Astrocyte (in vitro differentiated cells and primary cell): ENCODE data around the gene PRKCE. TPM values are rescaled to one million over a fixed set of nuclear protein-coding genes. Genes with fewer than 3 reads are reported as not detected.

Experiments
- DNase-seq: peaks from one replicate; pipeline ENCODE4 v3.0.0-alpha.2; 2010; ENCODE audit warnings: low read depth
- FAIRE-seq: peaks from 2 replicates; lab custom pipeline; 2011; peaks lifted over from hg19 to GRCh38; lab: Jason Lieb, UNC
- H2AFZ ChIP-seq: 2 replicates; pipeline ENCODE4 v1.6.0; 2012; ENCODE audit warnings: low read depth, low read length, inconsistent platforms
- H3K27ac ChIP-seq: 2 replicates; pipeline ENCODE4 v1.5.1; 2011; ENCODE audit warnings: low read depth, low read length, inconsistent platforms
- H3K27me3 ChIP-seq: 2 replicates; pipeline ENCODE4 v1.6.0; 2011; ENCODE audit warnings: low read length, inconsistent platforms; ENCODE audit not compliant: insufficient read depth
- H3K36me3 ChIP-seq: 2 replicates; pipeline ENCODE4 v1.5.1; 2011; ENCODE audit warnings: low read length, inconsistent platforms; ENCODE audit not compliant: insufficient read depth
- H3K4me1 ChIP-seq: 2 replicates; pipeline ENCODE4 v1.5.1; 2011; ENCODE audit warnings: low read length, inconsistent platforms; ENCODE audit not compliant: insufficient read depth
- H3K4me2 ChIP-seq: 2 replicates; pipeline ENCODE4 v1.6.0; 2012; ENCODE audit warnings: low read length, inconsistent platforms
- H3K4me3 ChIP-seq: 2 replicates; pipeline ENCODE4 v1.5.1; 2011; ENCODE audit warnings: low read depth, mild to moderate bottlenecking, low read length, inconsistent platforms; ENCODE audit not compliant: insufficient read depth
- H3K79me2 ChIP-seq: 2 replicates; pipeline ENCODE4 v1.6.0; 2012; ENCODE audit warnings: mild to moderate bottlenecking, low read length, inconsistent platforms; ENCODE audit not compliant: insufficient read depth
- H3K9ac ChIP-seq: 2 replicates; pipeline ENCODE4 v1.6.0; 2012; ENCODE audit warnings: mild to moderate bottlenecking, low read length, inconsistent platforms
- H3K9me3 ChIP-seq: 2 replicates; pipeline ENCODE4 v1.5.1; 2012; ENCODE audit warnings: low read depth, mild to moderate bottlenecking, low read length, inconsistent platforms; ENCODE audit not compliant: insufficient read depth
- H4K20me1 ChIP-seq: 2 replicates; pipeline ENCODE4 v1.6.0; 2012; ENCODE audit warnings: low read length, inconsistent platforms; ENCODE audit not compliant: insufficient read depth
- H3K27ac Mint-ChIP-seq: one replicate; pipeline ENCODE4 v1.8.0; 2021; ENCODE audit warnings: mild to moderate bottlenecking, mixed read lengths; ENCODE audit not compliant: unreplicated experiment
- H3K27me3 Mint-ChIP-seq: one replicate; pipeline ENCODE4 v1.8.0; 2021; ENCODE audit warnings: low read depth, mixed read lengths; ENCODE audit not compliant: unreplicated experiment
- H3K36me3 Mint-ChIP-seq: one replicate; pipeline ENCODE4 v1.8.0; 2021; ENCODE audit warnings: low read depth, mixed read lengths; ENCODE audit not compliant: unreplicated experiment
- H3K4me1 Mint-ChIP-seq: one replicate; pipeline ENCODE4 v1.8.0; 2021; ENCODE audit warnings: low read depth, mixed read lengths; ENCODE audit not compliant: unreplicated experiment
- H3K4me3 Mint-ChIP-seq: one replicate; pipeline ENCODE4 v1.8.0; 2021; ENCODE audit warnings: mild to moderate bottlenecking, moderate library complexity, mixed read lengths; ENCODE audit not compliant: unreplicated experiment
- H3K9me3 Mint-ChIP-seq: one replicate; pipeline ENCODE4 v1.8.0; 2021; ENCODE audit warnings: mild to moderate bottlenecking, mixed read lengths; ENCODE audit not compliant: unreplicated experiment
- CTCF ChIP-seq: IDR thresholded peaks from 2 replicates; pipeline ENCODE4 v1.5.1; 2011; ENCODE audit warnings: low read depth, mild to moderate bottlenecking, inconsistent platforms, low read length, moderate library complexity; ENCODE audit not compliant: insufficient read depth
- EZH2 ChIP-seq: IDR thresholded peaks from 2 replicates; pipeline ENCODE4 v1.6.1; 2012; ENCODE audit warnings: mild to moderate bottlenecking, low read length, inconsistent platforms; ENCODE audit not compliant: insufficient read depth
- total RNA-seq: library from RNA; stranded (reverse); gene quantifications from 2 replicates; pipeline ENCODE4 v1.2.1, GENCODE V29; 2021

The PRKCE gene
- total RNA-seq, 1 donor from 2014 or later, result 12.8 TPM

DNA sequence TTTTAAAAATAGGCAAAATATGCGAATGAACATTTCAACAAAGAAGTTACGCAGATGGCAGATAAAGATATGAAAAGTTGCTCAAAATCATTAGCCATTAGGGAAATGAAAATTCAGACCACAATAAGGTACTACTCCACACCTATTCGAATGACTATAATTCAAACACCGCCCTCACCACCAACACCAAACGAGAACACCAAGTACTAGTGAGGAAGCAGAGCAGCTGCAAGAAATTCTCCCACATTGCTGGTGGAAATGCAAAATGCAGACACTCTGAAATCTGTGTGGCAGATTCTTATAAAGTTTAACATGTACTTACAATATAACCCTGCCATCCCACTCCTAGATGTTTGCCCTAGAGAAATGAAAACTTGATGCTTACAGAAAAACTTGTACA lies 17.3 kb upstream of the PRKCE start:
- Mint-ChIP-seq H3K4me1 (peaks cover 7% of the 10 kb centered on the region), H3K36me3 (no peaks in the 10 kb centered on the region), H3K27ac (no peak overlapping the region), H3K4me3 (no peak overlapping the region), H3K27me3 (peaks cover 49% of the 10 kb centered on the region), H3K9me3 (no peaks in the 10 kb centered on the region)
- no peaks in the 10 kb centered on the region for H4K20me1 ChIP-seq
- FAIRE-seq, result no peak
- H3K36me3 ChIP-seq, result no peaks in the 10 kb centered on the region
- no peaks in the 10 kb centered on the region for H3K9me3 ChIP-seq
- H3K79me2 ChIP-seq, result no peaks in the 10 kb centered on the region
- TF ChIP-seq EZH2 (no peak), CTCF (no peak)
- peaks cover 6% of the 10 kb centered on the region for H3K4me1 ChIP-seq
- H3K4me3 ChIP-seq, result no peak overlapping the region
- no peak overlapping the region for H2AFZ ChIP-seq
- H3K27ac ChIP-seq, result no peak overlapping the region
- H3K9ac ChIP-seq, result no peak overlapping the region
- peaks cover 41% of the 10 kb centered on the region for H3K27me3 ChIP-seq
- no peak for DNase-seq
- no peak overlapping the region for H3K4me2 ChIP-seq

- no peak overlapping the region for H3K27ac Mint-ChIP-seq
- Histone ChIP-seq H4K20me1 (no peaks in the 10 kb centered on the region), H3K4me3 (no peak overlapping the region), H3K9me3 (no peaks in the 10 kb centered on the region), H3K36me3 (no peaks in the 10 kb centered on the region), H3K27ac (no peak overlapping the region), H2AFZ (no peak overlapping the region), H3K79me2 (no peaks in the 10 kb centered on the region), H3K4me1 (peaks cover 6% of the 10 kb centered on the region), H3K27me3 (peaks cover 49% of the 10 kb centered on the region), H3K9ac (no peak overlapping the region), H3K4me2 (no peak overlapping the region)
- H3K4me3 Mint-ChIP-seq, result no peak overlapping the region
- peaks cover 3% of the 10 kb centered on the region for H3K36me3 Mint-ChIP-seq
- peaks cover 2% of the 10 kb centered on the region for H3K9me3 Mint-ChIP-seq
- TF ChIP-seq CTCF (no peak), EZH2 (no peak)
- FAIRE-seq (no peak), DNase-seq (no peak)
- peaks cover 7% of the 10 kb centered on the region for H3K4me1 Mint-ChIP-seq
- peaks cover 52% of the 10 kb centered on the region for H3K27me3 Mint-ChIP-seq
These were observed 15.5 kb upstream of the PRKCE start for GRCh38 chr2:45636008-45636407.

DNA sequence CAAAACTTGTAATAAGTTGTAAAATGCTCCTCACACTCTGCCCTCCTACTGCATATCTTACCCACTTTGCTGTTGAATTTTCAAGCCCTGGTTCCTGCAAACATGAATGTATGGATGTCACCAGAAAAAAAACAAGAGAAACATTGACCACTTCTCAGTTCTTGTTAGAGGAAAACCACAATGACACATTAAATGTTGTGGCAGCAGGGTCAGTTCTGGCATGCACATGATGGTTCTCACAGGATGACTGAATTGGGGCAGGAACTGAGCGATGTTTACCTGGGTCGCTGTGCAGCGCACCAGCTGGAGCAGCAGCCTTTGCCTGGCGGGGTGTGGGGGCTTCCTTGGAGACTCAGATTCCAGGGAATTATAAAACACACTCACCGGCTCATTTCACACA lies 14.0 kb upstream of the PRKCE start:
- FAIRE-seq, result no peak
- Histone ChIP-seq H3K9ac (no peak overlapping the region), H2AFZ (no peak overlapping the region), H3K9me3 (no peaks in the 10 kb centered on the region), H3K4me2 (peak overlapping the region; percentile 33), H3K4me3 (no peak overlapping the region), H3K27ac (no peak overlapping the region), H3K36me3 (no peaks in the 10 kb centered on the region), H3K79me2 (no peaks in the 10 kb centered on the region), H4K20me1 (no peaks in the 10 kb centered on the region), H3K27me3 (peaks cover 45% of the 10 kb centered on the region), H3K4me1 (peaks cover 6% of the 10 kb centered on the region)
- no peak overlapping the region for H3K4me3 Mint-ChIP-seq
- peaks cover 7% of the 10 kb centered on the region for H3K4me1 Mint-ChIP-seq
- peaks cover 3% of the 10 kb centered on the region for H3K36me3 Mint-ChIP-seq
- DNase-seq, result peak; percentile 76
- H3K27ac Mint-ChIP-seq, result no peak overlapping the region
- TF ChIP-seq CTCF, result no peak
- TF ChIP-seq EZH2, result no peak
- peaks cover 2% of the 10 kb centered on the region for H3K9me3 Mint-ChIP-seq
- H3K27me3 Mint-ChIP-seq, result peaks cover 60% of the 10 kb centered on the region
